NOMO-1 treated with DMSO at 0.1 percent for 48 hours (cell line): ENCODE results near the gene PPCDC.
"Not testable (repeated sequence)": the region's sequence is repeated elsewhere in the genome, so short reads cannot be mapped to it uniquely, and the experiment has no call there.

Source experiments
- DNase-seq: peaks from one replicate; lab custom pipeline; 2025; ENCODE audit not compliant: unreplicated experiment; lab: John Stamatoyannopoulos, UW

PPCDC gene

GRCh38 chr15:75065851-75066509 is 42.6 kb downstream of the PPCDC start:
- DNase-seq = no peak

GRCh38 chr15:75067123-75067830 is 43.9 kb downstream of the PPCDC start:
- peak; percentile 56 for DNase-seq

GRCh38 chr15:75068748-75069147 is 45.4 kb downstream of the PPCDC start:
- DNase-seq = no peak

- peak; percentile 85 for DNase-seq
These were observed 46.0 kb downstream of the PPCDC start for GRCh38 chr15:75069301-75069925.

GRCh38 chr15:75070674-75071073 is 47.3 kb downstream of the PPCDC start:
- DNase-seq = no peak

- DNase-seq = peak; percentile 48
These were observed 49.8 kb downstream of the PPCDC start for GRCh38 chr15:75073197-75073596.

- no peak for DNase-seq
These were observed 52.9 kb downstream of the PPCDC start for GRCh38 chr15:75076277-75076676.

GRCh38 chr15:75077551-75077961 is 54.2 kb downstream of the PPCDC start:
- DNase-seq = not testable (repeated sequence)

GRCh38 chr15:75081150-75081549 is 57.8 kb downstream of the PPCDC start:
- no peak for DNase-seq

GRCh38 chr15:75082689-75083088 is 59.3 kb downstream of the PPCDC start:
- DNase-seq = no peak

GRCh38 chr15:75085708-75086107 is 62.3 kb downstream of the PPCDC start:
- DNase-seq = not testable (repeated sequence)

GRCh38 chr15:75089456-75090387 is 66.3 kb downstream of the PPCDC start:
- no peak for DNase-seq

GRCh38 chr15:75090388-75090734 is 67.0 kb downstream of the PPCDC start:
- DNase-seq = no peak

GRCh38 chr15:75091814-75092213 is 68.4 kb downstream of the PPCDC start:
- DNase-seq = no peak

GRCh38 chr15:75094961-75095478 is 71.6 kb downstream of the PPCDC start:
- not testable (repeated sequence) for DNase-seq

- no peak for DNase-seq
These were observed 72.2 kb downstream of the PPCDC start for GRCh38 chr15:75095594-75095993.

GRCh38 chr15:75097939-75098338 is 74.5 kb downstream of the PPCDC start:
- no peak for DNase-seq

- no peak for DNase-seq
These were observed 75.0 kb downstream of the PPCDC start for GRCh38 chr15:75098404-75098803.
